GM18858 (cell line): Measurements from ENCODE around the gene ERI3.

ENCODE experiments used
- ATAC-seq: cut with Tn5 transposase; IDR thresholded peaks from one replicate; pipeline ENCODE4 v1.9.1; 2021; ENCODE audit not compliant: unreplicated experiment

Gene ERI3

GRCh38 chr1:44289530-44289929 is 65.5 kb downstream of the ERI3 start:
- ATAC-seq, result no peak

DNA sequence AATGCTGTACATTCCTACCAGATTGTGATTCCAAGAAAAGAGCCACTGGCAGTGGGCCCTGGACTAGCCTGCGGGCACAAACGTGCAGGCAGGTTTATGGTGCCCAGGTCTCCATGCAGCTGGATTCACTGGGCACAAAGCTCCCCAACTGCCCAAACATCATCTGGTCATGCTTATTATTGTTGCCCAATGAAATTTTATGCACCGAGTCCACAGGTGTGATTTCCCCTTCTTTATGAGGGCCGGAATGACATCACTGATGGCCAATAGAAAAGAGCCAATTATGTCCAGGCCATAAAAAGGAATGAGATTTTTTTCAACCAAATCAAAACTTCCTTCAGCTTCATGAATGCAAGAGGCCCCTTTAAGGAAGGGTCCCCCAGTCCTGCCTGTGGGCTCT is 66.2 kb downstream of the ERI3 start:
- no peak for ATAC-seq

GRCh38 chr1:44284184-44284583 is 70.9 kb downstream of the ERI3 start:
- ATAC-seq, result no peak

DNA sequence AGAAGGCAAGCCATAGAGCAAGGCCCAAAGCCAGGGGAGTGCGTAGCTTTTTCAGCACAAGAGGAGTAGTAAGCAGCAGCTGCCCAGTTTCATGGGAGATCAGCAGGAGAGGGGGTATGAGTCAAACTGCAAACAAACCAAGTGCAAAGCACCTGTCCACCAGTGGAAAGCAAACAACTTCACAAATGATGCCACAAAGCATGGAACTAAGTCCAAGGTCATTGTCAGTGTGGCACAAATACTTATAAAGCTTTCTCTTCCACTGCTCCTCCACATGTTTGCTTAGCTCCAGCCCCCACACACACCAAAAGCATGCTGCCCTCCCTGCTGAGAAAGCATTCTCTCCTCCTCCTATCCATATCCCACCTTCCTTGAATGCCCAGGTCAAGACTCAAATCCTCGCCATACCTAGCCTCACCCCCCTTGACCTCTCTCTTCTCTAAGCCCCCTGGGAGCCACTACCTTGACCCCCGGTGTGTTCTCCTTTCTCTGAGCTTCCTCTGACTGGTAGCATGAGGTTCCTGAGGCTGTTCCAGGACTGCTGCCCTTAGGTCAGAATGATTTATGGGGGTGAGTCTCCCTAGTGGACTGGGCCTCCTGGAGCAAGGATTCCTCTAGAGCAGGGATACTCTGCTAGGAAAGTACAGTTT is 71.4 kb downstream of the ERI3 start:
- ATAC-seq, result no peak

DNA sequence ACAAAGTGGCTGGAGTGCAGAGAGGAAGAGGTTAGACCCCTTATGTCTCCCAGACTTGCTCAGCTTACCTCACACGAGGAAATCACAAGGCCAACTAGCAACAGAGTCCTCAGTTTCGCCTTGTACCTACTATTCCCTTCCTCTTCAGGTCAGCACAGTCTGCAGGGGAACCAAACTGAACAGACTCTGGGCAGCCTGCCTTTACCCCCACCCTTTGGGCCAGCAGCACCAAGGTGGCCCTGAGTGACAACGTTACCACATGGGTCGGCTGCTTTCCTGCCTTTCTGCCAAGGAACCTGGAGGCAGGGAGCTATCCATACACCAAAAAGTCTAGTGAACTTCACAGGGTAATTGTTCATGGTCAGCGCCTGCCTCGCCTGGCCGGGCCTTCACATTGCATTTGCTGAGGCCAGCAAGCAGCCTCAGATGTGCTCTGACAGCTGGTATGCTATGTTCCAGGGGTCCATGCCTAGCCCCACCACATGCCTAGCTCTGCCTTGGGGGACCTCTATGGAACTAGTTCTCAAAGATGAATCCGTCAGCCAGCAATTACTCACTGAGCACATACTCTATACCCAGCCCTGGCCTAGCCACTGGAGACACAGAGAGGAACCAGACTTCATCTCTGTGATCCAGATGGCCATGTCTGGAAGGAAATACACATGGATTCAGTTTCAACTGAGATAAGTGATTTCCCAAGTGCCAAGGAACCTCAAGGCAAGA is 72.2 kb downstream of the ERI3 start:
- no peak for ATAC-seq

DNA sequence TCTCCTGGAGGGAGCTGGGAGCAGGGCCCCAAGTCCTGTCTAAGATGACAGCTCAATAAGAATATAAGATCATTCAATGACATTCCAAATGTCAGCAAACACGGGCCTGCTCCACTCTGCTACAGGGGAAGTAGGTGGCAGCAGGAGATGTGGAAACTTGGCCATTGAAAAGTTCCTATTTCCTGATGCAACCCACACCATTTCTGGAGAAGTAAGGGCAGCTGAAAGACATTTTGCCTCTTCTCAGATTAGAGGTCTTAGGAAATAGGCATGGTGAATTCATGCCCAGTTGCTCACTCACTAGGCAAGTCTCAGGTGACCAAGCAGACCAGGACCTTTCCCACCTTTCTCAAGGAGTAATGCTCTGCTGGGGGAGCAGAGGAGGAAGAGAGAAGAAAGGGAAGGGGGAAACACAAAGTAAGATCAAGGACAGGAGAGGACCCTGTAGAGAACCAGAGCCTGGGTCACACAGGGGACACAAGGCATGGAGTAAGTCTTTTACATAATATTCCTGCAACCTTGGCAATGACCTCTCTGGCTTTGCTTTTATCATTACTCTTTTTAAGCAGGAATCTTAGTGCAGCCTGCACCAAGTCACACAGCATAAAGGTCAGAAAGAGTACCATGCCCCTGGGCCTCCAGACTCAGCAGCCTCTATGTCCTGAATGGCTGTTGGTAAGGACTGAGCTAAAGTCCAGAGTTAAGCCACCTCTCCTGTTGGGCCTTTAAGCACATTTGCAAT is 72.9 kb downstream of the ERI3 start:
- ATAC-seq, result no peak

DNA sequence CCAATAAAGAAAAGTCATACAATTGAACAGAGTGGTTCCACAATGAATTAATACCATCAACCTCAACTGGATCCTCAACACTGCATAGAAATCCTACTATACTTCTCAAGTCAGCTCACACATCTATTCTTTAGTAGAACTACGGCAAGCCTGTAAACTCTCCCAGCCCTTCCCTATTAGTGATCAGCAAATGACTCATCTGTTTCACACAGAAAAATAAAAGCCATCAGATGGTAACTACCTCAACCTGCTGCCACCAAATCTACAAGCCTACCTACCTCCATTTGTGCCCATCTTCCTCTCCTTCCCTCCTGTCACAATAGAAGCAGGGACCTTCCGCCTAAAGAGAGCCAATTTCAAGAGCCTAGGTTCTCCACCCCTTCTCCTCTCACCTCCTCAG is 78.2 kb downstream of the ERI3 start:
- ATAC-seq, result no peak

DNA sequence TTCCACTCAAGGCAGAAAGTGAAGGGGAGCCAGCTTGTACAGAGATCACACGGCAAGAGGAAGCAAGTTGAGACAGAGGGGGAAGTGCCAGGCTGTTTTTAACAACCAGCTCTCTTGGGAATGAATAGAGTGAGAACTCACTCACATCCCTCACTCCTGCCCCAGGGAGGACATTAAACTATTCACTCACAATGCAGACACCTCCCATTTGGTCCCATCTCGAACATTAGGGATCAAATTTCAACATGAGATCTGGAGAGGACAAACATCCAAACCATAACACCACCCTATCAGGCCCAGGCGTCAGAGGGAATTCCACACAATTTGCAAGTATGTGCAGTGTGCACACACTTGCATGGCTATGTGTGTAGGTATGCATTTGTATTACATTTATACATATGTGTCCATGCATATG is 79.1 kb downstream of the ERI3 start:
- ATAC-seq, result no peak

GRCh38 chr1:44275296-44275962 is 79.6 kb downstream of the ERI3 start:
- ATAC-seq, result no peak

DNA sequence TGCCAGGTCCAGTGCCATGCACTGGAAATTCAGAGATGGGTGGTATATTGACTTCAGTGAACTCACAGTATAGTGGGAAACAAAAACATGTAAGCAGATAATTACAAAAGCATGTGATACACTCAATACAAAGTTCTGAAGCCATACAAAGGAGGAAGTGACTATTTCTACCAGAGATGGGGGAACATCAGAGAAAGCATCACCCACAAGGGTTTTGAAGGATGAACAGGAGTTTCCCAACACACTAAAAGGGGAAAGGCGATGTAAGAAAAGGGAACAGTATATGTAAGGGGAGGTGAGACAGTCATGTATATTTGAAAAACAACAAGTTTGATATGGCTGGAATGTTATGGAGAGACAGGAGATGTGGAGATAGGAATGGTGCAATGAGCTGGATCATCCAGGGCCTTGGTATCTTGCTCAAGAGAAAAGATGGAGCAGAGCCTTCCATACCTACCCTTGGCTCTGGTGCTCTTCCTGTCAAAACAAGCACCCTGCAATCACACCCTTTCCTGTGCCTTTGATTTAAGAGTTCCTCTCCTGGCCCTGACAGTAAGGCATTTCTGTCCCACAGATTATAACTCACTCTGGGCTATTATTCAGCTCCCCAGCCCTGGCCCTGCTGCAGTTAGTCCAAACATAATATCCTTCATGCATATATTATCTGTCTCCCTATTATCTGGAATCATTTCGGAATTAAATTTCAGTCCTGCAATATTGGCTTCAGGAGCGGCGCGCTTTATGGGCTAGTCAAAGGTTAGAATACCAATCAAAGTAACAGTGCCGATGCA is 81.3 kb downstream of the ERI3 start:
- ATAC-seq, result no peak

- ATAC-seq, result no peak
Observed at GRCh38 chr1:44272992-44273391, 82.1 kb downstream of the ERI3 start.

GRCh38 chr1:44271646-44272045 is 83.4 kb downstream of the ERI3 start:
- ATAC-seq, result no peak

DNA sequence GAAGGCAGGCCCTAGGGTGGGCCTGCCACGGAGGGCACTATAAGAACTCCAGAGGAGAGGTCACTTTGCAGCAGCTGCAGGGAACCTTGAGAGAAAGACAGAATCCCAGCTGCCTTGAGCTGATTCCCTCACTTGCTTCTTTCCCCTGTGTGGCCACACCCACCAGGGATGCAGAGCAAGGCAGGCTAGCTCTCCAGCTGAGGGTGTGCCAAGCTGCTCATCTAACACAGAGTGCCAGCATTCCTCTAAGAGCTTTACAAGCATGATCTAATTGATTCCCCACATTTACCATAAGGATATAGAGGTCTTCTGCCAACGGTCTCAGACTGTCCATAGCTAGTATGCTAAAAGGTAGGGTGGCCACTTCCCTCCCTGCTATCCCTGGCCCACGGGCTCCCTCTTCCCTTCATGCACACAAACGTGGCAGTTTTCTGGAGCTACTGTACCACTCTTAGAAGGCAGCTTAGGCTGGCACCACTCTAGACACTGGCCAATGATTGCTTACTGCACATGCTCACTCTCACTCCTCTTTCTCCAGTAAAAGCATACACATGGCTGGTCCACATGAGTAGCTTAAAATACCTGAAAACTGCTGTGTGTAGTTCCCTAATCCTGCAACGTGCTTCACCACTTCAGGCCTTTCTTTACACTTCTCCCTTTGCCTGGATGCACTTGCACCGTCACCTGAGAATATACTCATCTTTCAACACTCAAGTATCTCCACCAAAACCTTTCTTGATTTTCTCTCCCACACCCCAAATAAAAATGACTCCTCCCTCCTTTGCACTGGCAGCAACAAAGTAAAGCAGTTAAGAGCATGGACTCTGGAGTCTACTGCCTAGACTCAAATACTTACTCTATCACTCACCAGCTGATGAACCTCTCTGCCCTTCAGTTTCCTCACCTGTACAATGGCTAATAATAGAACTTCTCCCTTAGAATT is 84.1 kb downstream of the ERI3 start:
- ATAC-seq, result no peak

- ATAC-seq, result no peak
Observed at GRCh38 chr1:44268054-44268453, 87.0 kb downstream of the ERI3 start.

DNA sequence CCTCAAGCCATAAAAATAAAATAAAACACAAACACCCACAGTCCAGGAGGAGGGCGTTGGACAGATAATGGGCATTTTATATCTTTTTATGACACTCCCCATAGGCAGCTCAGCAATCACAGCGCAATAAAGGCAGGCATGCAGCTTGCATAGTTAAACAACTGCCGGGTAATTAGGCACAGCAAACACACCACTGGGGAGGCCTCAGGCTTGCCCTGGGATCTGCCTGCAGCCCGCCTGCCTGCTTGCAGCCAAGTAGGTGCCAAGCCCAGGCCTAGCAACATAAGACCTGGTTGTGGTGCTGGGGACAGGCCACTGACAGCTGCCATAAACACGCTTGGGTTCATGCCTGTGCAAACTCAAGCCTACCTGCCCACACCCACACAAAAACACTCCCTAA is 87.6 kb downstream of the ERI3 start:
- ATAC-seq, result no peak

DNA sequence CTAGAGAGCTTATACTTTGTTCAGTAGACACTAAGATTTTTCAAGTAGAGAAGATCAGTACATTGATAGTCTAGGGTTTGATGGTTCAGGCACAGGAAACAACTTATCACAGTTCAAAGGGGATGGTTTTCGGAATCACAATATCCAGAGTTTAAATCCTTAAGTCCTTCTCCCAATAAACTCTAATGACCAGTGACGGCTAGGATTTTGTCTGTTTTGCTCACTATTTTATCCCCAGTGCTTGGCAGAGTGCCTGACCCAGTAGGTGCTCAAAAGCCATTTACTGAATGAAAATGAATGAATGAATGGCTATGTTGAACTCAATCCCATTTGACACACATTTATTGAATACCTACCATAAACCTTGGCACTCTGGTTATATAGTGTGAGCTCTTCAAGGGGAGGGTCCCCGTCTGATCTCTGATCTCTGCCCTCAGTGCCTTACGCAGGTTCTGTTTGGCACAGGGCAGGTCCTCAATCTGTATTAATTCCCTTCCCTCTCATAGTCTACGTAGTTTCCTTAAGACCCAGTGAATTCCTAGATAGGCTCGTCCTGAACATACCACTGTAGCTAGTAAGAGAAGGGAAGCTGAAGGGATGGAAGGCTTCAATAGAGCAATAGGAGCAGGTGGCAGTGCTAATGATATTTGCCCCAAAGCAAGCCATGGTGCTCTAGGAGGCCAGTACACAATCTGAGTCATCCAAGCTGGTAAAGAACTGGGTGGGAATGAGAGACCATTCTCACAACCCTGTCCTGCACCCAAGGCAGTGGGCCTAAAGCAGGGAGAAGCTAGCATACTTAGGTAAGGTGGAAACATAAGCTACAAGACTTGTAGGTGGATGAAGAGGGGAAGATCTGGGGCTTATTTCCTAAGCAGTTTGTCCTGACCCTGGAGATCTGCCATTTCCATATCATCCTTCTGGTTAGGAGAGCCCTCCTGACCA is 88.4 kb downstream of the ERI3 start:
- ATAC-seq, result no peak

DNA sequence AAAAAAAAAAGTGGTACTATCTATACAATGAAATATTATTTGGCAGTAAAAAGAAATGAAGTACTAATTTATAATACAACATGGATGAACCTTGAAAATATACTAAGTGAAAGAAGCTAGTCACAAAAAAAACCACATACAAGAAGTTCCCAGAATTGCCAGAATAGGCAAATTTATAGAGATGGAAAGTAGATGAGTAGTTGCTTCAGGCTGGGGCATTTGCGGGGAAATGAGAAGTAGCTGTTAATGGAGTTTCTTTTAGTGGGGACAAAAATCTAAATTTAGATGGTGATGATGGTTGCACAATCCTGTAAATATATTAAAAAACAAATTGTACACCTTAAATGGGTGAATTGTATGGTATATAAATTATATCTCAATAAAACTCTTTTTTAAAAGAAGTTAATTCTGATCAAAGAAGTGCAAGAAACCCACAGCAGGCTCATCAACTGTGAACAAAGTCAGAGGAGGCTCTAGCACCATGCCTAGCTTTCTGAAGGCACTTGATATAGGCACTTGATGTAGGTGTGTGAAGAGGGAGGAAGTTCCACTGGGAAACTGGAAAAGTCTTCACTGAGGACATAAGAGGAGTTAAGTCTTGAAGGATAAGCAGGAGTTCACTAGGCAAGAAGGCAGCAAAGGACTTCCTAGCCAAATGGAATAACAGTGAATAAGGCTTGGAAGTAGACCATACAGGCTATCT is 89.2 kb downstream of the ERI3 start:
- no peak for ATAC-seq

GRCh38 chr1:44264451-44264771 is 90.6 kb downstream of the ERI3 start:
- ATAC-seq, result no peak
